Measurements from ENCODE around the gene MYRIP. TPM values are rescaled to one million over a fixed set of nuclear protein-coding genes. Genes with fewer than 3 reads are reported as not detected.
A peak's percentile ranks its signal among the peaks of the same experiment; 100 is the strongest.

The MYRIP gene
- total and polyA plus RNA-seq, 2 experiments from 2014 or later, result 0.36 to 0.60 TPM

- Histone ChIP-seq H3K4me3 (no peak overlapping the region), H3K27me3 (no peaks in the 10 kb centered on the region), H3K9me3 (ENCODE audit: low read depth) (no peaks in the 10 kb centered on the region), H3K4me1 (ENCODE audit: low read depth) (peaks cover 26% of the 10 kb centered on the region), H3K27ac (peak overlapping the region; percentile 80), H3K36me3 (no peaks in the 10 kb centered on the region)
- TF ChIP-seq CTCF (IDR thresholded peaks at IDR 0.05; ENCODE audit: low read depth, low read length), result no peak
- no peak for DNase-seq (ENCODE audit: low read depth in 1 of 2, low spot score in 1 of 2)
Observed at GRCh38 chr3:40291471-40291870, 482.1 kb downstream of the MYRIP start.

GRCh38 chr3:40292637-40293349, 483.4 kb downstream of the MYRIP start:
- H3K27ac ChIP-seq, result peak overlapping the region; percentile 80
- H3K4me3 ChIP-seq, result no peak overlapping the region
- DNase-seq (ENCODE audit: low read depth in 1 of 2, low spot score in 1 of 2), result peak in 1 of 2 donors; percentile 40

GRCh38 chr3:40294434-40294833, 485.0 kb downstream of the MYRIP start:
- TF ChIP-seq CTCF (IDR thresholded peaks at IDR 0.05; ENCODE audit: low read depth, low read length), result no peak
- H3K27me3 ChIP-seq, result no peaks in the 10 kb centered on the region
- H3K36me3 ChIP-seq, result no peaks in the 10 kb centered on the region
- H3K4me3 ChIP-seq, result no peak overlapping the region
- H3K9me3 ChIP-seq (ENCODE audit: low read depth), result no peaks in the 10 kb centered on the region
- peaks cover 26% of the 10 kb centered on the region for H3K4me1 ChIP-seq (ENCODE audit: low read depth)
- no peak for DNase-seq (ENCODE audit: low read depth in 1 of 2, low spot score in 1 of 2)
- no peak overlapping the region for H3K27ac ChIP-seq

More at GRCh38 chr3:40292637-40293349, 483.4 kb downstream of the MYRIP start:
- TF ChIP-seq CTCF (IDR thresholded peaks at IDR 0.05; ENCODE audit: low read depth, low read length), result no peak
- Histone ChIP-seq H3K4me1 (ENCODE audit: low read depth) (peaks cover 26% of the 10 kb centered on the region), H3K36me3 (no peaks in the 10 kb centered on the region), H3K27me3 (no peaks in the 10 kb centered on the region), H3K9me3 (ENCODE audit: low read depth) (no peaks in the 10 kb centered on the region)

- H3K27ac ChIP-seq, result no peak overlapping the region
Observed at GRCh38 chr3:40298075-40298474, 488.7 kb downstream of the MYRIP start.

GRCh38 chr3:40299130-40299720, 489.8 kb downstream of the MYRIP start:
- Histone ChIP-seq H3K4me3 (no peak overlapping the region), H3K27me3 (no peaks in the 10 kb centered on the region), H3K4me1 (ENCODE audit: low read depth) (no peaks in the 10 kb centered on the region), H3K27ac (no peak overlapping the region), H3K9me3 (ENCODE audit: low read depth) (no peaks in the 10 kb centered on the region), H3K36me3 (no peaks in the 10 kb centered on the region)
- DNase-seq (ENCODE audit: low read depth in 1 of 2, low spot score in 1 of 2), result no peak
- no peak for TF ChIP-seq CTCF (IDR thresholded peaks at IDR 0.05; ENCODE audit: low read depth, low read length)

More at GRCh38 chr3:40298075-40298474, 488.7 kb downstream of the MYRIP start:
- Histone ChIP-seq H3K9me3 (ENCODE audit: low read depth) (no peaks in the 10 kb centered on the region), H3K27me3 (no peaks in the 10 kb centered on the region), H3K4me3 (no peak overlapping the region), H3K4me1 (ENCODE audit: low read depth) (peaks cover 1% of the 10 kb centered on the region), H3K36me3 (no peaks in the 10 kb centered on the region)
- no peak for TF ChIP-seq CTCF (IDR thresholded peaks at IDR 0.05; ENCODE audit: low read depth, low read length)
- no peak for DNase-seq (ENCODE audit: low read depth in 1 of 2, low spot score in 1 of 2)
